ENCODE data around the gene EGFR. TPM values are rescaled to one million over a fixed set of nuclear protein-coding genes. Genes with fewer than 3 reads are reported as not detected.
A peak's percentile ranks its signal among the peaks of the same experiment; 100 is the strongest.

Gene EGFR
- total RNA-seq, 4 donors from 2014 or later: 36.4 to 73.6 (median 38.7) TPM

DNA sequence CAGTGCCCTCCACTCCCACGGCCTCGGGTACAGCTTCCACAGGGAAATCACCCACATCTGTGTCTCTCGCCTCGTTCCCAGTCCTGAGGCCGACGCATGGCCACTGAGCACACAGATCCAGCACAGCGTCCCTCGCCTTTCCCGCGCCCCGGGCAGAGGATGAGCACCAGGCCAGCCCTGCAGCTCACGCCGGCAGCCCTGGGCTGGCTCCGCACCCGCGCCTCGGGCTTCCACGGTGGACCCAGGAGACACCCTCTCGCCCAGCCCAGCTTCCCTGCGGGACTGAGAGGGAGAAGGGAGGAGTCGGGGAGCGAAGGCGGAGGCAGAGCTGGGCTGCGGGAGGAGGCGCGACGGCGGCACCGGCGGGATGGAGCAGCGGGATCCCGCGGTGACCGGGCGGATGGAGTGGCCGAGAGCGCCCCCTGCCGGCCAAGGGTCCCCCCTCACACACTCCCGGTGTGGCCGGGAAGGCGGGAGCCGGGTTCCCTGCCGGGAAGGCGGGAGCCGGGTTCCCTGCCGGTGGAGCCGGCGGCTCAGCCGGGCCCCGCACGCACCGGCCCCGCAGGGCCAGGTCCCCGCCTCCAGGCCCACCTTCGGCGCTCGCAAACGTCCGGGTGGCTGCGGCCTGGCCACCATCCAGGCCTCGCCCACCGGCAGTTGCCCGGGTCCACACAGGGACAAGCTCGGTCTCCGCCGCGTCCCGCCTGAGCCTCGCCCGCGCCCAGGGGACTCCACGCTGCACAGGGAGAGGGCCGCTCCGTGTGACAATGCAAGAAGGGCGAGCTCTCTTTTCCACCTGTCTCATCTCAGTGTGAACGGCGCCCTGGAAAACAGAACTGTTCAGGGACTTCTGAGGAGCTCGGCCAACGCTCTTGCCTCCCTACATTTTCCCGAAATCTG is 236.0 kb downstream of the EGFR start:
- DNase-seq: peak; percentile 80 to 89
- TF ChIP-seq POLR2A (IDR thresholded peaks at IDR 0.05) (peak in 1 of 2 donors; percentile 35), CTCF (IDR thresholded peaks at IDR 0.05) (peak; percentile 89 to 95 (median 92))
- Histone ChIP-seq H3K9me3 (no peaks in the 10 kb centered on the region), H3K4me1 (no peaks in the 10 kb centered on the region), H3K27me3 (no peaks in the 10 kb centered on the region), H3K27ac (peak overlapping the region; percentile 58 to 69), H3K4me3 (peak overlapping the region; percentile 38 to 46), H3K36me3 (no peaks in the 10 kb centered on the region)
- intact Hi-C loops (cut with DNase I; ENCODE audit: low total_unique reads): loop anchor here (5.0 kb wide), 1 partner anchor 473 kb away; no protein-coding TSS in a partner anchor

DNA sequence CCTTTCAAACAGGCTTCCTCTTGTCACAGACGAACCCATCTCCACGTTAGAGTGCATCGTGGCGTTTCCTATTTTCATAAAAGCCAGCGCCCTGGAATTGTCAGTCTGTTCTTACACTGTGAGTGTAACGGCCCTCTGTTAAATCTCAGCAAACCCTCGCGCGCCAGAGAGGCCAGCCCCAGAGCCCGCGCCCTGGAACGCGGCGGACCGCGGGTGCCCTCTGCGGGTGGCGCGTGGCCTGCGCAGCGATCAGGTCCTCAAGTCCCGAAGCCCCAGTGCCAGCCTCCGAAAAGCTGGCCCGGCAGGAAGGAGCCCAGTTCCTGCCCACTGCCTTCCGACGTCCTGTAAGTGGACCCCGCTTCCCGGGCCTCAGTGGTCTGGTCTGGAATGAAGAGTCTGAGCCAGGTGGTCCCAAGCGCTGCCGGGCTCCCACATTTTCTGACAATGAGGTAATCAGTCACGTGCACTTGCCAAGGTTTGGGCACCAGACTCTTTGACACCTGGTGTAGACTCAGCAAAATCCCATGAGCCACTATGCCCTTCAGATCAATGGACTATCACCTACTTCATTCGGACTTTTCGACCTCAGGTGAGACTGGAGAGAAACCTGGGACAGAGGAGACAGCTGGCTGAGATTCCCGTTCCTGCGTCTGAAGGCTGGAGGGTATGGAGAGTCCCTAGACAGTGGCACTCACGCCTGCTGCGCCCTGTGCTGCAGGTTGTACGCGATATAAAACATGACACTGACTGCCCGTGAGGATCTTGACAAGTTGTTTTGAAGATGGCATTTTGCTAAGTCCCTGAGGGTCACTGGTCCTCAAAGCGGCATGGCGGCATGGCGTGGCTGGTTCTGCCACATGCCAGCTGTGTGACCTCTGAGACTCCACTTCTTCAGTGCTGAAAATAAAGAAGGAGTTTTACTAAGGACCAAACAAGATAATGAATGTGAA is 237.0 kb downstream of the EGFR start:
- peak; percentile 87 to 94 (median 92) for TF ChIP-seq CTCF (IDR thresholded peaks at IDR 0.05)
- no peak for TF ChIP-seq POLR2A (IDR thresholded peaks at IDR 0.05)
- DNase-seq: peak; percentile 78 to 86

GRCh38 chr7:55258631-55259030 is 239.8 kb downstream of the EGFR start:
- DNase-seq: no peak
- Histone ChIP-seq H3K27ac (no peak overlapping the region), H3K4me1 (no peaks in the 10 kb centered on the region), H3K27me3 (no peaks in the 10 kb centered on the region), H3K9me3 (no peaks in the 10 kb centered on the region), H3K36me3 (no peaks in the 10 kb centered on the region), H3K4me3 (no peak overlapping the region)
- no peak for TF ChIP-seq POLR2A (IDR thresholded peaks at IDR 0.05)
- TF ChIP-seq CTCF (IDR thresholded peaks at IDR 0.05): no peak
- intact Hi-C loops (cut with DNase I; ENCODE audit: low total_unique reads): no loop called here

More for the DNA sequence above, 237.0 kb downstream of the EGFR start:
- H3K36me3 ChIP-seq: no peaks in the 10 kb centered on the region
- H3K27me3 ChIP-seq: no peaks in the 10 kb centered on the region
- peak overlapping the region; percentile 38 to 46 for H3K4me3 ChIP-seq
- no peaks in the 10 kb centered on the region for H3K9me3 ChIP-seq
- intact Hi-C loops (cut with DNase I; ENCODE audit: low total_unique reads): no loop called here
- H3K4me1 ChIP-seq: no peaks in the 10 kb centered on the region
- peak overlapping the region; percentile 58 to 69 for H3K27ac ChIP-seq

DNA sequence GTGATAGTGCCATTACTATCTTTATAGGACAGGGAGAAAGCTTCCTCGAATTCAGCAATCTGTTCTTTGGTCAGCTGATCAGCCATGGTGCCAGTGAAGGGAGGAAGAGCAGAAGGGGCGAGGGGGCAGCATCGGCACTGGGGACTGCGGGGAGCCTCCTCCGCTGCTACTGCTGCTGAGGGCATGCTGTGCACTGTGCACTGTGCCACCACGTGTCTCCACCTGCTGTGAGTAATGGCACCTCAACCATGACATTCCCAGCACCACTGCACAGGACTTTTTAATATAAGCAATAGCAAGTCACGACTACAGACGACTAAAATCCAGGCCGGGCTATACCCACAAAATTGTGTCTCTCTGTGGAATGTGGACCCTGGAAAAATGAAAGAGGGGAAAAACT is 241.4 kb downstream of the EGFR start:
- H3K4me3 ChIP-seq: no peak overlapping the region
- no peaks in the 10 kb centered on the region for H3K27me3 ChIP-seq
- H3K4me1 ChIP-seq: no peaks in the 10 kb centered on the region
- intact Hi-C loops (cut with DNase I; ENCODE audit: low total_unique reads): no loop called here
- DNase-seq: no peak
- no peaks in the 10 kb centered on the region for H3K9me3 ChIP-seq
- TF ChIP-seq CTCF (IDR thresholded peaks at IDR 0.05) (no peak), POLR2A (IDR thresholded peaks at IDR 0.05) (no peak)
- no peaks in the 10 kb centered on the region for H3K36me3 ChIP-seq
- H3K27ac ChIP-seq: no peak overlapping the region

Measured in uterus (tissue), 4 donors.